Measurements from ENCODE around the gene PFKFB1.

The PFKFB1 gene

DNA sequence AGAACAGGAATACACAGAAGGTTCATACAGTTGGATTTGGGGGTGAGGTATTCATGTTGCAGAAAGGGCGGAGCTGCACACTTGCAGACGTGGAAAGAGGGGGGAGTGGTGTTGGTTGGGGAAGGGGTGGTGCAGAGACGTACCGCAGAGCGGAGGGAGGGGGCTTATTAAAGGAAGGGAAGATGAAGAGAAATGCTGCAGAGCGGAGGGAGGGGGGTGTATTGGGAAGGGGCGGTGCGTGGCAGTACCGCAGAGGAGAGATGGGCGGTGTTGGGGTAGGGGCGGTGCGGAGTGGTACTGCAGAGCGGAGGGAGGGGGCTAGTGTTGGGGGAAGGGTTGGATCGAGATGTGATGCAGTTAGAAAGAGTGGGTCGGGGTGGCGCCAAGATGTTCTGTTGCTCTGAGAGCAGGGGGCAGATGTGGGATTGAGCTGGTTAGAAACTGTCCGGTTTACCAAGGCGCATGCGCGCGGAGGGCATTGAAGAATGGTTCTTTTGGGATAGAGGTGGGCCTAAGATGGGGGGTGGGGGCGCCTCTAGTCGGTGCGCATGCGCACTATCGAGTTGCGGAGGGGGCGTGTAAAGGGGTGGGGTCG is 72.5 kb downstream of the PFKFB1 start:
- H3K4me3 ChIP-seq (ENCODE audit: low read depth, low read length): peak overlapping the region; percentile 80
- TF ChIP-seq, protein P1, sequence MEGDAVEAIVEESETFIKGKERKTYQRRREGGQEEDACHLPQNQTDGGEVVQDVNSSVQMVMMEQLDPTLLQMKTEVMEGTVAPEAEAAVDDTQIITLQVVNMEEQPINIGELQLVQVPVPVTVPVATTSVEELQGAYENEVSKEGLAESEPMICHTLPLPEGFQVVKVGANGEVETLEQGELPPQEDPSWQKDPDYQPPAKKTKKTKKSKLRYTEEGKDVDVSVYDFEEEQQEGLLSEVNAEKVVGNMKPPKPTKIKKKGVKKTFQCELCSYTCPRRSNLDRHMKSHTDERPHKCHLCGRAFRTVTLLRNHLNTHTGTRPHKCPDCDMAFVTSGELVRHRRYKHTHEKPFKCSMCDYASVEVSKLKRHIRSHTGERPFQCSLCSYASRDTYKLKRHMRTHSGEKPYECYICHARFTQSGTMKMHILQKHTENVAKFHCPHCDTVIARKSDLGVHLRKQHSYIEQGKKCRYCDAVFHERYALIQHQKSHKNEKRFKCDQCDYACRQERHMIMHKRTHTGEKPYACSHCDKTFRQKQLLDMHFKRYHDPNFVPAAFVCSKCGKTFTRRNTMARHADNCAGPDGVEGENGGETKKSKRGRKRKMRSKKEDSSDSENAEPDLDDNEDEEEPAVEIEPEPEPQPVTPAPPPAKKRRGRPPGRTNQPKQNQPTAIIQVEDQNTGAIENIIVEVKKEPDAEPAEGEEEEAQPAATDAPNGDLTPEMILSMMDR (IDR thresholded peaks at IDR 0.05; ENCODE audit: low read depth, low read length, missing control alignments): no peak
- in situ Hi-C loops (cut with HindIII; ENCODE audit: low sequenced_read_pairs): no loop called here
- peak; percentile 38 for DNase-seq (ENCODE audit: low read depth)

DNA sequence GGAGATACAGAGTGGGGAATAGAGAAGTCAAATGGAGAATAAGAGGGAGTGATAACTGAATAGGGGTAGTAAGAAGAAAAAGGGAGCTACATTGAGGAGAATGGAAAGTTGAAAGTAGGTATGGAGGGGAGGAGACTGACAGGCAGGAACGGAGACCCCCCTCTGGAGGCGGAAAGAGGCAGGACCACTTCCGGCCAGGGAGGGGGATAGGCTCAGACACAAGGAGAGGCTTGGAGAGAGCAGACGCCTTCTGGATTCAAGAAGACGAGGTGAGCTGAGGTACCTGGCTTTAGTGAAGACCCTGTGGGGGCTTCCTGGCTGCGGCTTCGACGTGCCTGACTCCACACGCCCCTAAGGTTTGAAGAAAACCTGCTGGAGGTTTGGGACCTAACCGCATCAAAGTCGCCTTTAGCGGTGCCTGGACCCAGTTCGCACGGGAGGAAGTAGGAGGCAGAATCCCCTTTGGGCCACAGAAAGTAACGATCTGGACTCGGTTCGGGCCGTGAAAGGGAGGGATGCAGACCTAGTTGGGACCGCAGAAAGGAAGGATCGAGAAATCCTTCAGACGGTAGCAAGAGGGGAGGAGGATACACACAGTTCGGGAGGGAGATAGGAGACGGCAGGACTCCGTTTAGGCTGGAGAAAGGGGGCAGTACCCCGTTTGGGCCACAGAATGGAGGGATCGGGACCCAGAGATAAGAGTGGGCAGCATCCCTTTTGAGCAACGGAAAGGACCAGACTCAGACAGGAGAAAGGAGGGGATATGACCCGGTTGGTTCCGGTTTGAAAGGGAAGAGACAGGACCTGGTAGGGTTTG is 73.2 kb downstream of the PFKFB1 start, which contains the start of gene TRO:
Gene TRO (plus strand): TSS at position 215 of the 817 bp plus-strand sequence. CDS start 1,423 bp downstream, outside the sequence.
- TF ChIP-seq, protein P1 (IDR thresholded peaks at IDR 0.05; ENCODE audit: low read depth, low read length, missing control alignments): peak; percentile 43
- no peak for DNase-seq (ENCODE audit: low read depth)
- H3K4me3 ChIP-seq (ENCODE audit: low read depth, low read length): peak within 1 kb of the TSS; percentile 80
- in situ Hi-C loops (cut with HindIII; ENCODE audit: low sequenced_read_pairs): no loop called here

DNA sequence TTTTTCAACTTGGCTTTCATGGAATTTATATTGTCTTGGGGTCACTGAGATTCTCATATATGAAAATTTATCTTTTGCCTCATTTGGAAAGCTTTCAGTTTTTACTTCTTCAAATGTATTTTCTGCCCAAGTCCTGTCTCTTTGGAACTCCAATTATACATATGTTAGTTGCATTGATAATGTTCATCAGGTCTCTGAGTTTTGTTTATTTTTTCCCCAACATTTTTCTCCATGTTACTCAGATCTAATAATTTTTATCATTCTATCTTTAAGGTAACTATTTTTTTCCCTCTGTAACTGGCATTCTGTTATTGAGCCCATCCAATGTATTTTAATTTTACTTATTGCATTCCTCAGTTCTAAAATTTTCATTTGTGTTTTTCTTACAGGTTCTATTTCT is 84.0 kb downstream of the PFKFB1 start:
- TF ChIP-seq, protein P1 (IDR thresholded peaks at IDR 0.05; ENCODE audit: low read depth, low read length, missing control alignments): no peak
- in situ Hi-C loops (cut with HindIII; ENCODE audit: low sequenced_read_pairs): no loop called here
- no peak for DNase-seq (ENCODE audit: low read depth)
- H3K4me3 ChIP-seq (ENCODE audit: low read depth, low read length): no peak overlapping the region

DNA sequence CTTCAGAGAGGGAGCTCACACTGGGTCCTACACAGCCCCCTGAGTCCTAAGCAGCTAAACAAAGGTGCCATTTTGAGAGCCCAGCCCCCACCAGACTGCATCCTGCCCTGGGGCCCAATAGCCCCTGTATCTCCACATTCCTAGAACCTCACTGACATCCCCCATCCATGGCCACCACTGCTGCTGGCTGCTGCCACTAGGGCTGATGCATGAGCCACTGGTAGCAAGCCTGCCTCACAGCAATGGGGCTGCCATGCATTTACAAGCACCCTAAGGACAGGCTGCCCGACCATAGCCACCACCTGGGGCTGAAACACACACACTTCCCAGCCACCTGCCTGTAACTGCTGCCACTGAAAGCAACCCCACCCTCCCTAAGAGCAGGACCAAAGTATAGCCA is 99.8 kb downstream of the PFKFB1 start:
- TF ChIP-seq, protein P1 (IDR thresholded peaks at IDR 0.05; ENCODE audit: low read depth, low read length, missing control alignments): no peak
- no peak overlapping the region for H3K4me3 ChIP-seq (ENCODE audit: low read depth, low read length)
- in situ Hi-C loops (cut with HindIII; ENCODE audit: low sequenced_read_pairs): no loop called here
- no peak for DNase-seq (ENCODE audit: low read depth)

DNA sequence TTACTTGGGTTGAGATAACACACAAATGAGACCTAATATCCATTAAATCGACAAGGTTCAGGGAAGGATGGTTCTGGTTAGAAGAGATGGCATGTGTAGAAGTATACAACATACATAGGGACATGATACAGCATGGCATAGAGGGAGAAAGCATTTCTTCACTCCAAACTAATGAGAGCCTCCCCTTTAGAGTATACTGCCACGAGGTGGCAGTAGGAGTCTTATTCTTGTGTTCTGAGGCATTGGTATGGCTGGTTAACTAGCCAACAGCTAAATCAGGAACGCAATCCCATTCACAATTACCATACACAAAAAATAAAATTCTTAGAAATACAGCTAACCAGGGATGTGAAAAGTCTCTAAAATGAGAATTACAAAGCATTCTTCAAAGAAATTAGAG is 102.4 kb downstream of the PFKFB1 start:
- no peak overlapping the region for H3K4me3 ChIP-seq (ENCODE audit: low read depth, low read length)
- DNase-seq (ENCODE audit: low read depth): no peak
- TF ChIP-seq, protein P1 (IDR thresholded peaks at IDR 0.05; ENCODE audit: low read depth, low read length, missing control alignments): peak; percentile 40
- in situ Hi-C loops (cut with HindIII; ENCODE audit: low sequenced_read_pairs): no loop called here

DNA sequence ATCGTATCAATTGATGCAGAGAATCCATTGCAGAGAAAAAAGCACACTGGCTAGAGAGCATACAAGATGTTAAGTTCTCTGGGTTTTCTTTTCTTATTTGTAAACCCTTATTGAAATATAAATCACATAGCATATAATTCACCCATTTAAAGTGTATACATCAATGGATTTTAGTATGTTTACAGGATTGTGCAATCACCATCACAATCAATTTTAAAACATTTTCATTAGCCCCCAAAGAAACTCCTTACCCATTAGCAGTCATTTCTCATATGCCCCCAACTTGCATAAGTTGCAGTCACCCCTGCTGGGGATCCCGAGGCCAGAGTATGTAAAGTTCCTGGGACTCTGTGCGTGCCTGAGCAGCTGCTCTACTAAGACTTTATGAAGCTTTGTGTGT is 108.2 kb downstream of the PFKFB1 start:
- in situ Hi-C loops (cut with HindIII; ENCODE audit: low sequenced_read_pairs): no loop called here
- TF ChIP-seq, protein P1 (IDR thresholded peaks at IDR 0.05; ENCODE audit: low read depth, low read length, missing control alignments): no peak
- DNase-seq (ENCODE audit: low read depth): no peak

More for the DNA sequence above, 108.2 kb downstream of the PFKFB1 start:
- H3K4me3 ChIP-seq (ENCODE audit: low read depth, low read length): no peak overlapping the region

Data from astrocyte of the cerebellum (primary cell).